ENCODE data around the gene ADM.

ADM gene

GRCh38 chr11:10325277-10326011, 20.6 kb downstream of the ADM start:
- peaks cover 0 to 2% of the 10 kb centered on the region in 2 experiments for H3K4me1 ChIP-seq (ENCODE audit: control insufficient read depth in 1 of 2, insufficient read depth in 1 of 2, low read depth in 1 of 2, low read length in 1 of 2)
- TF ChIP-seq CTCF (IDR thresholded peaks at IDR 0.05) = no peak

GRCh38 chr11:10326012-10326964, 21.4 kb downstream of the ADM start:
- no peak overlapping the region for H3K4me3 ChIP-seq (ENCODE audit: low read depth in 1 of 2, low read length in 1 of 2)
- H3K9me3 ChIP-seq = no peaks in the 10 kb centered on the region
- no peaks in the 10 kb centered on the region for H3K36me3 ChIP-seq
- peaks cover 0 to 2% of the 10 kb centered on the region in 2 experiments for H3K4me1 ChIP-seq (ENCODE audit: control insufficient read depth in 1 of 2, insufficient read depth in 1 of 2, low read depth in 1 of 2, low read length in 1 of 2)
- no peaks in the 10 kb centered on the region for H3K27me3 ChIP-seq
- no peak for TF ChIP-seq CTCF (IDR thresholded peaks at IDR 0.05)
- no peak overlapping the region for H3K27ac ChIP-seq

More at GRCh38 chr11:10325277-10326011, 20.6 kb downstream of the ADM start:
- H3K4me3 ChIP-seq (ENCODE audit: low read depth in 1 of 2, low read length in 1 of 2) = no peak overlapping the region
- H3K27ac ChIP-seq = no peak overlapping the region
- no peaks in the 10 kb centered on the region for H3K36me3 ChIP-seq
- no peaks in the 10 kb centered on the region for H3K9me3 ChIP-seq
- no peaks in the 10 kb centered on the region for H3K27me3 ChIP-seq

- H3K27ac ChIP-seq = no peak overlapping the region
Observed at GRCh38 chr11:10327254-10327653, 22.4 kb downstream of the ADM start.

GRCh38 chr11:10328314-10329098, 23.6 kb downstream of the ADM start:
- Histone ChIP-seq H3K36me3 (no peaks in the 10 kb centered on the region), H3K4me3 (ENCODE audit: low read depth in 1 of 2, low read length in 1 of 2) (no peak overlapping the region), H3K4me1 (ENCODE audit: control insufficient read depth in 1 of 2, insufficient read depth in 1 of 2, low read depth in 1 of 2, low read length in 1 of 2) (peaks cover 0 to 2% of the 10 kb centered on the region in 2 experiments), H3K27ac (no peak overlapping the region), H3K9me3 (no peaks in the 10 kb centered on the region), H3K27me3 (no peaks in the 10 kb centered on the region)
- no peak for TF ChIP-seq CTCF (IDR thresholded peaks at IDR 0.05)

More at GRCh38 chr11:10327254-10327653, 22.4 kb downstream of the ADM start:
- Histone ChIP-seq H3K4me3 (ENCODE audit: low read depth in 1 of 2, low read length in 1 of 2) (no peak overlapping the region), H3K36me3 (no peaks in the 10 kb centered on the region), H3K9me3 (no peaks in the 10 kb centered on the region), H3K4me1 (ENCODE audit: control insufficient read depth in 1 of 2, insufficient read depth in 1 of 2, low read depth in 1 of 2, low read length in 1 of 2) (peaks cover 0 to 2% of the 10 kb centered on the region in 2 experiments), H3K27me3 (no peaks in the 10 kb centered on the region)
- TF ChIP-seq CTCF (IDR thresholded peaks at IDR 0.05) = no peak

GRCh38 chr11:10329356-10329755, 24.5 kb downstream of the ADM start:
- no peak overlapping the region for H3K27ac ChIP-seq
- no peaks in the 10 kb centered on the region for H3K9me3 ChIP-seq
- no peaks in the 10 kb centered on the region for H3K27me3 ChIP-seq
- TF ChIP-seq CTCF (IDR thresholded peaks at IDR 0.05) = no peak
- H3K36me3 ChIP-seq = no peaks in the 10 kb centered on the region
- H3K4me1 ChIP-seq (ENCODE audit: control insufficient read depth in 1 of 2, insufficient read depth in 1 of 2, low read depth in 1 of 2, low read length in 1 of 2) = peaks cover 0 to 2% of the 10 kb centered on the region in 2 experiments
- H3K4me3 ChIP-seq (ENCODE audit: low read depth in 1 of 2, low read length in 1 of 2) = no peak overlapping the region

Measured in neutrophil (primary cell).